IMR-90 (cell line): Measurements from ENCODE around the gene CNNM1.

ENCODE experiments used
- CEBPB ChIP-seq: IDR thresholded peaks from 2 replicates; pipeline ENCODE4 v1.6.1; 2012; ENCODE audit warnings: low read depth, low read length, improper control_type of control experiment
- MAFK ChIP-seq: IDR thresholded peaks from 2 replicates; pipeline ENCODE4 v1.6.1; 2012; ENCODE audit warnings: low read depth, low read length, improper control_type of control experiment
- POLR2A ChIP-seq: IDR thresholded peaks from 2 replicates; pipeline ENCODE4 v1.6.1; 2012; ENCODE audit warnings: mild to moderate bottlenecking, low read depth, low read length
- RAD21 ChIP-seq: IDR thresholded peaks from 2 replicates; pipeline ENCODE4 v1.6.1; 2012; ENCODE audit warnings: low read length, improper control_type of control experiment
- RCOR1 ChIP-seq: IDR thresholded peaks from 2 replicates; pipeline ENCODE4 v1.6.1; 2012; ENCODE audit warnings: mild to moderate bottlenecking, low read length, improper control_type of control experiment; ENCODE audit not compliant: insufficient replicate concordance
- RFX5 ChIP-seq: IDR thresholded peaks from 2 replicates; pipeline ENCODE4 v1.8.0; 2012; ENCODE audit warnings: low read depth, mild to moderate bottlenecking, low read length, moderate library complexity
- TF ChIP-seq, protein P1 (sequence below): conservative IDR thresholded peaks from 2 replicates; pipeline ENCODE4 v1.5.1; 2012; ENCODE audit warnings: mild to moderate bottlenecking, low read depth, low read length, improper control_type of control experiment
- TF ChIP-seq, protein P2 (sequence below): fragments of 150-350 bp; IDR thresholded peaks from 2 replicates; pipeline ENCODE4 v1.6.1; 2016; ENCODE audit warnings: low read depth, mild to moderate bottlenecking, low read length, moderate library complexity, borderline replicate concordance
- TF ChIP-seq, protein P3 (sequence below): fragments of 150-350 bp; IDR thresholded peaks from 2 replicates; pipeline ENCODE4 v1.6.1; 2017; ENCODE audit warnings: mild to moderate bottlenecking, antibody characterized with exemption, low read length, low read depth

DNA sequence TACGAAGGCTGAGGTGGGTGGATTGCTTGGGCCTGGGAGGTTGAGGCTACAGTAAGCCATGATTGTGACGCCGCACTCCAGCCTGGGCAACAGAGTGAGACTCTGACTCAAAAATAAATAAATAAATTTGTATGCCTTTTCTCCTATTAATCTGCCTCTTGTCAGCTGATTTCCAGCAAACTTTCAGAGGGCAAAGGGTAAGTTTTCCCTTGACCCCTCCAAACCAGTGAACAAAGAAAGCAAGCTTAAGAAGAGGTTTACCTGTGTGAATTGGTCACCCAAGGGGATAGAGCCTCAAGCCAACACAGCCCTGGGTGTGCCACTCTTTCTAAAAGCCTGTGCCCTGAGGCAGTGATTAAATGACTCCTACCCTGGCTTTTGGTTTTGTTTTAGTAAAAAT is 70.5 kb downstream of the CNNM1 start:
- TF ChIP-seq POLR2A (no peak), RAD21 (no peak), CEBPB (no peak), RFX5 (no peak), RCOR1 (no peak), MAFK (no peak)
- TF ChIP-seq, protein P1, sequence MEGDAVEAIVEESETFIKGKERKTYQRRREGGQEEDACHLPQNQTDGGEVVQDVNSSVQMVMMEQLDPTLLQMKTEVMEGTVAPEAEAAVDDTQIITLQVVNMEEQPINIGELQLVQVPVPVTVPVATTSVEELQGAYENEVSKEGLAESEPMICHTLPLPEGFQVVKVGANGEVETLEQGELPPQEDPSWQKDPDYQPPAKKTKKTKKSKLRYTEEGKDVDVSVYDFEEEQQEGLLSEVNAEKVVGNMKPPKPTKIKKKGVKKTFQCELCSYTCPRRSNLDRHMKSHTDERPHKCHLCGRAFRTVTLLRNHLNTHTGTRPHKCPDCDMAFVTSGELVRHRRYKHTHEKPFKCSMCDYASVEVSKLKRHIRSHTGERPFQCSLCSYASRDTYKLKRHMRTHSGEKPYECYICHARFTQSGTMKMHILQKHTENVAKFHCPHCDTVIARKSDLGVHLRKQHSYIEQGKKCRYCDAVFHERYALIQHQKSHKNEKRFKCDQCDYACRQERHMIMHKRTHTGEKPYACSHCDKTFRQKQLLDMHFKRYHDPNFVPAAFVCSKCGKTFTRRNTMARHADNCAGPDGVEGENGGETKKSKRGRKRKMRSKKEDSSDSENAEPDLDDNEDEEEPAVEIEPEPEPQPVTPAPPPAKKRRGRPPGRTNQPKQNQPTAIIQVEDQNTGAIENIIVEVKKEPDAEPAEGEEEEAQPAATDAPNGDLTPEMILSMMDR: no peak
- TF ChIP-seq, protein P2, sequence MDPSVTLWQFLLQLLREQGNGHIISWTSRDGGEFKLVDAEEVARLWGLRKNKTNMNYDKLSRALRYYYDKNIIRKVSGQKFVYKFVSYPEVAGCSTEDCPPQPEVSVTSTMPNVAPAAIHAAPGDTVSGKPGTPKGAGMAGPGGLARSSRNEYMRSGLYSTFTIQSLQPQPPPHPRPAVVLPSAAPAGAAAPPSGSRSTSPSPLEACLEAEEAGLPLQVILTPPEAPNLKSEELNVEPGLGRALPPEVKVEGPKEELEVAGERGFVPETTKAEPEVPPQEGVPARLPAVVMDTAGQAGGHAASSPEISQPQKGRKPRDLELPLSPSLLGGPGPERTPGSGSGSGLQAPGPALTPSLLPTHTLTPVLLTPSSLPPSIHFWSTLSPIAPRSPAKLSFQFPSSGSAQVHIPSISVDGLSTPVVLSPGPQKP: no peak
- TF ChIP-seq, protein P3, sequence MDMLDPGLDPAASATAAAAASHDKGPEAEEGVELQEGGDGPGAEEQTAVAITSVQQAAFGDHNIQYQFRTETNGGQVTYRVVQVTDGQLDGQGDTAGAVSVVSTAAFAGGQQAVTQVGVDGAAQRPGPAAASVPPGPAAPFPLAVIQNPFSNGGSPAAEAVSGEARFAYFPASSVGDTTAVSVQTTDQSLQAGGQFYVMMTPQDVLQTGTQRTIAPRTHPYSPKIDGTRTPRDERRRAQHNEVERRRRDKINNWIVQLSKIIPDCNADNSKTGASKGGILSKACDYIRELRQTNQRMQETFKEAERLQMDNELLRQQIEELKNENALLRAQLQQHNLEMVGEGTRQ: no peak
